ENCODE results near the gene CDADC1.

GRCh38 chr13:49235856-49236431, 11.8 kb upstream of the CDADC1 start:
- TF ChIP-seq CTCF (IDR thresholded peaks at IDR 0.05; ENCODE audit: borderline replicate concordance, extremely low read depth, low read length, poor library complexity, severe bottlenecking) (no peak), EZH2 (IDR thresholded peaks at IDR 0.05; ENCODE audit: borderline replicate concordance, low read depth, low read length, severe bottlenecking) (no peak)

All from DND-41 (cell line).